Panc1 (cell line): ENCODE measurements around the gene WDR88. TPM values are rescaled to one million over a fixed set of nuclear protein-coding genes. Genes with fewer than 3 reads are reported as not detected.

Source experiments
- ATAC-seq: fragments of 200-7000 bp; cut with Tn5 transposase; 2 replicates; pipeline ENCODE4 v1.9.1; 2020; ENCODE audit warnings: mild to moderate bottlenecking, moderate library complexity
- BruUV-seq: library from RNA; stranded (reverse); fragments of 400-500 nt; replicated peaks from 2 replicates; lab custom pipeline; 2021; lab: Mats Ljungman, UMichigan
- CTCF ChIA-PET: fragments of 300-600 bp; sonication (Branson Sonifier 250); formaldehyde crosslinking; loops from one replicate; lab custom pipeline; 2022; ENCODE audit warnings: antibody characterized with exemption; lab: Charles Lee
- POLR2A ChIA-PET: fragments of 300-600 bp; sonication (Branson Sonifier 250); formaldehyde crosslinking; loops from one replicate; lab custom pipeline; 2022; ENCODE audit warnings: antibody characterized with exemption; lab: Charles Lee
- DNase-seq: peaks from one replicate; pipeline ENCODE4 v3.0.0-alpha.2; 2010; ENCODE audit warnings: low read depth, low spot score
- H3K27ac ChIP-seq: 2 replicates; pipeline ENCODE4 v1.5.1; 2011; ENCODE audit warnings: mild to moderate bottlenecking, low read length, inconsistent platforms
- H3K27me3 ChIP-seq: fragments of 200-500 bp; sonication (Bioruptor generic); 2 replicates; pipeline ENCODE4 v1.6.0; 2014; ENCODE audit warnings: low read length, inconsistent platforms; ENCODE audit not compliant: control insufficient read depth, insufficient read depth
- H3K36me3 ChIP-seq: fragments of 200-500 bp; sonication (Bioruptor generic); 2 replicates; pipeline ENCODE4 v1.5.1; 2014; ENCODE audit warnings: inconsistent platforms, mild to moderate bottlenecking, low read length, moderate library complexity; ENCODE audit not compliant: control insufficient read depth, insufficient read depth
- H3K4me1 ChIP-seq: 2 replicates; pipeline ENCODE4 v1.5.1; 2011; ENCODE audit warnings: inconsistent platforms, mild to moderate bottlenecking, low read length, moderate library complexity; ENCODE audit not compliant: control insufficient read depth, insufficient read depth
- H3K4me3 ChIP-seq, 2 experiments: 2 replicates each; pipeline ENCODE4 v1.5.1; 2011 to 2012; ENCODE audit warnings: low read depth in 2 of 2, low read length in 2 of 2, mild to moderate bottlenecking in 2 of 2, inconsistent platforms in 1 of 2, moderate library complexity in 1 of 2
- H3K9me3 ChIP-seq: fragments of 200-500 bp; sonication (Bioruptor generic); 2 replicates; pipeline ENCODE4 v1.5.1; 2014; ENCODE audit warnings: low read depth, mild to moderate bottlenecking, inconsistent platforms, low read length, moderate library complexity; ENCODE audit not compliant: control insufficient read depth, insufficient read depth
- POLR2AphosphoS5 ChIP-seq: IDR thresholded peaks from 2 replicates; pipeline ENCODE4 v1.6.1; 2012; ENCODE audit warnings: mild to moderate bottlenecking, low read depth, low read length, moderate library complexity
- SIN3A ChIP-seq: IDR thresholded peaks from 2 replicates; pipeline ENCODE4 v1.6.1; 2012; ENCODE audit warnings: low read depth, mild to moderate bottlenecking, low read length, moderate library complexity, borderline replicate concordance; ENCODE audit not compliant: insufficient read depth
- TCF7L2 ChIP-seq: IDR thresholded peaks from 2 replicates; pipeline ENCODE4 v1.6.1; 2011; ENCODE audit warnings: mild to moderate bottlenecking, low read depth, low read length, inconsistent platforms
- in situ Hi-C: cut with HindIII; loops from 2 replicates; pipeline ENCODE4 v1.10.0; 2016; ENCODE audit warnings: low sequenced_read_pairs, low pct_unique_long_range_greater_than_20kb
- intact Hi-C: fragments of 100-400 bp; cut with micrococcal nuclease; formaldehyde crosslinking; loops from one replicate; pipeline ENCODE4 v1.10.0; 2022; ENCODE audit not compliant: unreplicated experiment
- total RNA-seq: library from RNA; stranded (reverse); gene quantifications from one replicate; pipeline ENCODE4 v1.2.1, GENCODE V29; 2021; ENCODE audit not compliant: unreplicated experiment
- TF ChIP-seq, protein P1 (sequence below): fragments of 450-650 bp; IDR thresholded peaks from 2 replicates; pipeline ENCODE4 v1.5.1; 2017; ENCODE audit warnings: mild to moderate bottlenecking
- TF ChIP-seq, protein P2 (sequence below), 2 experiments: IDR thresholded peaks; 2 replicates each; pipeline ENCODE4 v1.6.1; 2011 to 2012; ENCODE audit warnings: low read depth in 2 of 2, control low read depth in 1 of 2, low read length in 1 of 2, mild to moderate bottlenecking in 1 of 2, moderate library complexity in 1 of 2; ENCODE audit not compliant: insufficient read depth in 1 of 2

The WDR88 gene
- total RNA-seq, 1 experiment from 2014 or later = 0.31 TPM

DNA sequence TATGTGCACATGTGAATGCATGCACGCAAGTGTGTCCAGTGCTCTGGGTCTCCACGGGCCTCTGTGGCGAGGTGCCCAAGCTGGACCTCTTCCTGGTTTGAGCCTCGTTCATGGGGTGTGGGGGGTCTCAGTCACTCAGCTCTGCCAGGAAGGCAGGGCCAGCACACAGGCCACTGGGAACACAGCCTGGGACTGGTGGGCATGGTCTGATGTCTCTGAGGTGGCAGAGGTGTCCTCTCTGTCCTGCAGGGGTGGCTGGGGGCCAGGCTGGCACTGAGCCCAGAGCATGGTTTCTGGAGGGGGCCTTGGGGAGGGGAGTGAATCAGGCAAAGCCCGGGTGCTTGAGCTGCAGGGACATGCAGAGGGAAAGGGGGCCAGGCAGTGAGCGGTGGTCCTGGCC is 71.6 kb downstream of the WDR88 start:
- intact Hi-C loops (no loop called here), in situ Hi-C loops (no loop called here)
- no peak for DNase-seq
- no peak overlapping the region for H3K4me3 ChIP-seq
- H3K27ac ChIP-seq = no peak overlapping the region
- no peaks in the 10 kb centered on the region for H3K4me1 ChIP-seq
- no peaks in the 10 kb centered on the region for H3K27me3 ChIP-seq
- no peaks in the 10 kb centered on the region for H3K9me3 ChIP-seq
- no peaks in the 10 kb centered on the region for H3K36me3 ChIP-seq
- TF ChIP-seq TCF7L2 (no peak), POLR2AphosphoS5 (no peak), SIN3A (no peak)
- TF ChIP-seq, protein P1, sequence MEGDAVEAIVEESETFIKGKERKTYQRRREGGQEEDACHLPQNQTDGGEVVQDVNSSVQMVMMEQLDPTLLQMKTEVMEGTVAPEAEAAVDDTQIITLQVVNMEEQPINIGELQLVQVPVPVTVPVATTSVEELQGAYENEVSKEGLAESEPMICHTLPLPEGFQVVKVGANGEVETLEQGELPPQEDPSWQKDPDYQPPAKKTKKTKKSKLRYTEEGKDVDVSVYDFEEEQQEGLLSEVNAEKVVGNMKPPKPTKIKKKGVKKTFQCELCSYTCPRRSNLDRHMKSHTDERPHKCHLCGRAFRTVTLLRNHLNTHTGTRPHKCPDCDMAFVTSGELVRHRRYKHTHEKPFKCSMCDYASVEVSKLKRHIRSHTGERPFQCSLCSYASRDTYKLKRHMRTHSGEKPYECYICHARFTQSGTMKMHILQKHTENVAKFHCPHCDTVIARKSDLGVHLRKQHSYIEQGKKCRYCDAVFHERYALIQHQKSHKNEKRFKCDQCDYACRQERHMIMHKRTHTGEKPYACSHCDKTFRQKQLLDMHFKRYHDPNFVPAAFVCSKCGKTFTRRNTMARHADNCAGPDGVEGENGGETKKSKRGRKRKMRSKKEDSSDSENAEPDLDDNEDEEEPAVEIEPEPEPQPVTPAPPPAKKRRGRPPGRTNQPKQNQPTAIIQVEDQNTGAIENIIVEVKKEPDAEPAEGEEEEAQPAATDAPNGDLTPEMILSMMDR = no peak
- TF ChIP-seq, protein P2, sequence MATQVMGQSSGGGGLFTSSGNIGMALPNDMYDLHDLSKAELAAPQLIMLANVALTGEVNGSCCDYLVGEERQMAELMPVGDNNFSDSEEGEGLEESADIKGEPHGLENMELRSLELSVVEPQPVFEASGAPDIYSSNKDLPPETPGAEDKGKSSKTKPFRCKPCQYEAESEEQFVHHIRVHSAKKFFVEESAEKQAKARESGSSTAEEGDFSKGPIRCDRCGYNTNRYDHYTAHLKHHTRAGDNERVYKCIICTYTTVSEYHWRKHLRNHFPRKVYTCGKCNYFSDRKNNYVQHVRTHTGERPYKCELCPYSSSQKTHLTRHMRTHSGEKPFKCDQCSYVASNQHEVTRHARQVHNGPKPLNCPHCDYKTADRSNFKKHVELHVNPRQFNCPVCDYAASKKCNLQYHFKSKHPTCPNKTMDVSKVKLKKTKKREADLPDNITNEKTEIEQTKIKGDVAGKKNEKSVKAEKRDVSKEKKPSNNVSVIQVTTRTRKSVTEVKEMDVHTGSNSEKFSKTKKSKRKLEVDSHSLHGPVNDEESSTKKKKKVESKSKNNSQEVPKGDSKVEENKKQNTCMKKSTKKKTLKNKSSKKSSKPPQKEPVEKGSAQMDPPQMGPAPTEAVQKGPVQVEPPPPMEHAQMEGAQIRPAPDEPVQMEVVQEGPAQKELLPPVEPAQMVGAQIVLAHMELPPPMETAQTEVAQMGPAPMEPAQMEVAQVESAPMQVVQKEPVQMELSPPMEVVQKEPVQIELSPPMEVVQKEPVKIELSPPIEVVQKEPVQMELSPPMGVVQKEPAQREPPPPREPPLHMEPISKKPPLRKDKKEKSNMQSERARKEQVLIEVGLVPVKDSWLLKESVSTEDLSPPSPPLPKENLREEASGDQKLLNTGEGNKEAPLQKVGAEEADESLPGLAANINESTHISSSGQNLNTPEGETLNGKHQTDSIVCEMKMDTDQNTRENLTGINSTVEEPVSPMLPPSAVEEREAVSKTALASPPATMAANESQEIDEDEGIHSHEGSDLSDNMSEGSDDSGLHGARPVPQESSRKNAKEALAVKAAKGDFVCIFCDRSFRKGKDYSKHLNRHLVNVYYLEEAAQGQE (IDR thresholded peaks at IDR 0.05; ENCODE audit: insufficient read depth in 1 of 2, low read depth in 2 of 2, low read length in 1 of 2) = no peak
- ChIA-PET POLR2A (no interaction called here), CTCF (no interaction called here)
- BruUV-seq = no TSS peak
- ATAC-seq = no peak

DNA sequence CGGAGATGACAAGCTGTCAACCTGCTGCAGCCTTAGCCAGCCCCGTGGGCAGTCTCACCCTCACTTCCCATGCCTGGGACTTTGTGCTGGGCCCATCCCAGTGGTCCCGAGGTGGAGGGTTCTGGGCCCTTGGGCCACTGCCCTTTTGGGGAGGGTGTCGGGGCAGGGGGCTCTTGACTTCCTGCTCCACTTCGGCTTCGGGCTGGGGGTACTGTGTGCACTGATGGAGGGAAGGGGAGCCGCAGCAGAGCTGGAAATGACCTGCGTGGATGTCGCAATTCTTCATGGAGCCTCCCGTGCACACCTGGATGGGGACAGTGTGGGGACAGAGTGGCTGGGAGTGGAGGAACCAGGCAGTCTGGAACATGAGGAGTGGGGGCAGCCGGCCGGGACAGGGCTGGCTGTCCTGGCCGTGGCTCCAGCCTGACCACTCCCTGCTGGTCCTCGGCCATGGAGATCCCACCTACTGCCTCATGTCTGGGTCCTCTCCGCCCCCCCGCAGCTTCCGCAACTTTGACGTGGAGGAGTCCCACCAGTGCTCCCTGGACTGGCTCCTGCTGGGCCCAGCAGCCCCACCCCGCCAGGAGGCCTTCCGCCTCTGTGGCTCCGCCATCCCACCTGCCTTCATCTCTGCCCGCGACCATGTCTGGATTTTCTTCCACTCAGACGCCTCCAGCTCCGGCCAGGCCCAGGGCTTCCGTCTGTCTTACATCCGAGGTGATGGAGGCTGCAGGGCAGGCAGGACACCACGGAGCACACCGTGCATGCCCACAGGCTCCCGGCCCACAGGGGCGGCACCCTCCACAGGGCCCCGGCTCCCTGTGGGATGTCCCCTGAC is 72.4 kb downstream of the WDR88 start:
- in situ Hi-C loops = no loop called here

More for the DNA sequence above, 72.4 kb downstream of the WDR88 start:
- DNase-seq = no peak
- Histone ChIP-seq H3K27me3 (no peaks in the 10 kb centered on the region), H3K9me3 (no peaks in the 10 kb centered on the region), H3K4me3 (no peak overlapping the region), H3K27ac (no peak overlapping the region), H3K36me3 (no peaks in the 10 kb centered on the region), H3K4me1 (no peaks in the 10 kb centered on the region)
- ChIA-PET CTCF (no interaction called here), POLR2A (no interaction called here)
- intact Hi-C loops = no loop called here
- ATAC-seq = no peak
- BruUV-seq = no TSS peak
- TF ChIP-seq TCF7L2 = no peak
- TF ChIP-seq, protein P1 = no peak
- TF ChIP-seq POLR2AphosphoS5 = no peak
- TF ChIP-seq SIN3A = no peak
- TF ChIP-seq, protein P2 (IDR thresholded peaks at IDR 0.05; ENCODE audit: insufficient read depth in 1 of 2, low read depth in 2 of 2, low read length in 1 of 2) = no peak
